WTC11 (cell line): ENCODE results near the gene PES1. TPM values are rescaled to one million over a fixed set of nuclear protein-coding genes. Genes with fewer than 3 reads are reported as not detected.
"Not testable (repeated sequence)": the region's sequence is repeated elsewhere in the genome, so short reads cannot be mapped to it uniquely, and the experiment has no call there.

ENCODE experiments used
- ATAC-seq: fragments of 200-7000 bp; cut with Tn5 transposase; 2 replicates; pipeline ENCODE4 v1.10.0; 2021; ENCODE audit warnings: mild to moderate bottlenecking, moderate library complexity
- CTCF ChIA-PET: fragments of 300-600 bp; sonication (Branson Sonifier 250); formaldehyde crosslinking; loops from one replicate; lab custom pipeline; 2021; ENCODE audit warnings: antibody characterized with exemption; lab: Charles Lee
- POLR2A ChIA-PET: fragments of 350-600 bp; sonication (Branson Sonifier 250); formaldehyde crosslinking; loops from one replicate; lab custom pipeline; 2021; ENCODE audit warnings: antibody characterized with exemption; lab: Charles Lee
- DNase-seq: peaks from one replicate; pipeline ENCODE4 v3.0.0; 2021; ENCODE audit warnings: low spot score
- H3K27ac Mint-ChIP-seq: 2 replicates; pipeline ENCODE4 v1.8.0; 2021; ENCODE audit warnings: mixed read lengths
- H3K27me3 Mint-ChIP-seq: 2 replicates; pipeline ENCODE4 v1.8.0; 2021; ENCODE audit warnings: low read depth, mild to moderate bottlenecking, moderate library complexity, mixed read lengths
- H3K36me3 Mint-ChIP-seq: 2 replicates; pipeline ENCODE4 v1.8.0; 2021; ENCODE audit warnings: mixed read lengths
- H3K4me1 Mint-ChIP-seq: 2 replicates; pipeline ENCODE4 v1.8.0; 2022; ENCODE audit warnings: mixed read lengths
- H3K4me3 Mint-ChIP-seq: 2 replicates; pipeline ENCODE4 v1.8.0; 2021; ENCODE audit warnings: mild to moderate bottlenecking, moderate library complexity, mixed read lengths
- H3K9me3 Mint-ChIP-seq: 2 replicates; pipeline ENCODE4 v1.8.0; 2021; ENCODE audit warnings: mixed read lengths
- ATF1 ChIP-seq: sonication (generic); formaldehyde crosslinking; IDR thresholded peaks from 2 replicates; pipeline ENCODE4 v1.8.1; 2023; ENCODE audit warnings: mild to moderate bottlenecking, moderate library complexity, missing genetic modification reagents
- EMX1 ChIP-seq: fragments of 250-450 bp; sonication (Bioruptor Pico); IDR thresholded peaks from 2 replicates; pipeline ENCODE4 v1.8.0; 2021; ENCODE audit warnings: mild to moderate bottlenecking
- NR1H2 ChIP-seq: sonication (generic); formaldehyde crosslinking; IDR thresholded peaks from 2 replicates; pipeline ENCODE4 v1.9.0; 2021; ENCODE audit warnings: mild to moderate bottlenecking, moderate library complexity, missing genetic modification reagents
- PRRX2 ChIP-seq: fragments of 250-450 bp; sonication (Bioruptor Pico); IDR thresholded peaks from 2 replicates; pipeline ENCODE4 v1.8.0; 2021; ENCODE audit warnings: mild to moderate bottlenecking
- RORB ChIP-seq: fragments of 250-450 bp; sonication (Bioruptor Pico); IDR thresholded peaks from 2 replicates; pipeline ENCODE4 v1.9.0; 2021; ENCODE audit warnings: mild to moderate bottlenecking
- SMAD3 ChIP-seq: sonication (generic); formaldehyde crosslinking; IDR thresholded peaks from 2 replicates; pipeline ENCODE4 v1.8.0; 2022; ENCODE audit warnings: missing genetic modification reagents, mild to moderate bottlenecking, borderline replicate concordance
- SOX15 ChIP-seq: fragments of 250-450 bp; sonication (Bioruptor Pico); IDR thresholded peaks from 2 replicates; pipeline ENCODE4 v1.9.0; 2021; ENCODE audit warnings: mild to moderate bottlenecking
- TCF7 ChIP-seq: sonication (generic); formaldehyde crosslinking; IDR thresholded peaks from 2 replicates; pipeline ENCODE4 v1.8.0; 2022; ENCODE audit warnings: mild to moderate bottlenecking, low read depth, missing genetic modification reagents, moderate library complexity
- TEAD4 ChIP-seq: sonication (generic); formaldehyde crosslinking; IDR thresholded peaks from 2 replicates; pipeline ENCODE4 v1.8.0; 2022; ENCODE audit warnings: mild to moderate bottlenecking, missing genetic modification reagents
- TP53 ChIP-seq: sonication (generic); formaldehyde crosslinking; IDR thresholded peaks from 2 replicates; pipeline ENCODE4 v1.8.1; 2023; ENCODE audit warnings: mild to moderate bottlenecking, missing genetic modification reagents
- ZNF121 ChIP-seq: sonication (generic); formaldehyde crosslinking; IDR thresholded peaks from 2 replicates; pipeline ENCODE4 v1.8.0; 2023; ENCODE audit warnings: missing genetic modification reagents
- ZNF219 ChIP-seq: sonication (generic); formaldehyde crosslinking; IDR thresholded peaks from 2 replicates; pipeline ENCODE4 v1.8.0; 2023; ENCODE audit warnings: missing genetic modification reagents, mild to moderate bottlenecking, borderline replicate concordance
- total RNA-seq: library from RNA; stranded (reverse); gene quantifications from 3 replicates; pipeline ENCODE4 v1.2.3, GENCODE V29; 2021
- TF ChIP-seq, protein P1 (sequence below): sonication (generic); formaldehyde crosslinking; IDR thresholded peaks from 2 replicates; pipeline ENCODE4 v1.8.1; 2023; ENCODE audit warnings: mild to moderate bottlenecking, missing genetic modification reagents, borderline replicate concordance
- TF ChIP-seq, protein P2 (sequence below): fragments of 200-600 bp; IDR thresholded peaks from 2 replicates; pipeline ENCODE4 v1.8.0; 2022; ENCODE audit warnings: antibody characterized with exemption
- TF ChIP-seq, protein P3 (sequence below): sonication (generic); formaldehyde crosslinking; IDR thresholded peaks from 2 replicates; pipeline ENCODE4 v1.8.1; 2022; ENCODE audit warnings: mild to moderate bottlenecking, moderate library complexity, missing genetic modification reagents
- TF ChIP-seq, protein P4 (sequence below): fragments of 250-450 bp; sonication (Bioruptor Pico); IDR thresholded peaks from 2 replicates; pipeline ENCODE4 v1.9.0; 2021; ENCODE audit warnings: mild to moderate bottlenecking, borderline replicate concordance
- TF ChIP-seq, protein P5 (sequence below): fragments of 250-450 bp; sonication (Bioruptor Pico); IDR thresholded peaks from 2 replicates; pipeline ENCODE4 v1.9.0; 2021; ENCODE audit warnings: mild to moderate bottlenecking

PES1 gene
- total RNA-seq, 1 experiment from 2014 or later, result 128 TPM

DNA sequence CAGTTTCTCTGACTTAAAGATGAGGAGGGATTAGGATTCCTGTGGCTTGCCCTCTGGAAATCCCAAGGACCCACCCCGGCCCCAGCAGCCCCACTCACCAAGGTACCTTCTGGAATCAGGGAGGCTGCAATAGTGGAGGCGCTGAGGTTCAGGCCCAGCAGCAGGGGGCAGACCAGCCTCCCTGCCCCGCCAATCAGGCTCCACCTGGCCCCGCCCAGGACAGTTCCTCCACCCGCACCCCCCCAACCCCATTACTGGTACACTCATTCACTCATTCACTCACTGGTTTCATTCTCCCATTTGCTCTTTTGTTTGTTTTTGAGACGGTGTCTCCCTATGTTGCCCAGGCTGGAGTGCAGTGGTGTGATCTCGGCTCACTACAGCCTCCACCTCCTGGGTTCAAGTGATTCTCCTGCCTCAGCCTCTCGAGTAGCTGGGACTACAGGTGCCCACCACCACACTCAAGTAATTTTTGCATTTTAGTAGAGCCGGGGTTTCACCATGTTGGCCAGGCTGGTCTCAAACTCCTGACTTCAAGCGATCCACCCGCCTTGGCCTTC, 31.0 kb downstream of the PES1 start:
- peaks cover 45% of the 10 kb centered on the region for H3K4me1 Mint-ChIP-seq
- H3K27ac Mint-ChIP-seq, H3K4me3 Mint-ChIP-seq, H3K9me3 Mint-ChIP-seq, H3K27me3 Mint-ChIP-seq, H3K36me3 Mint-ChIP-seq: not testable (repeated sequence)
- POLR2A ChIA-PET, result interaction anchor here (1.0 kb wide), 1 partner anchor 46 kb away, joined by 3 read pairs; the partner anchor contains the start of gene TCN2
- DNase-seq (peak; percentile 44), ATAC-seq (peak; percentile 7)
- peak; percentile 71; the same call in 1 of the 2 replicates for TF ChIP-seq ZNF121 (CRISPR knock-in tag)
- CTCF ChIA-PET, result interaction anchor here (0.7 to 2.1 kb wide), 8 partner anchors 10 to 70 kb away, joined by 3 to 8 read pairs (median 5); partner anchors contain the start of genes GAL3ST1 and PES1

DNA sequence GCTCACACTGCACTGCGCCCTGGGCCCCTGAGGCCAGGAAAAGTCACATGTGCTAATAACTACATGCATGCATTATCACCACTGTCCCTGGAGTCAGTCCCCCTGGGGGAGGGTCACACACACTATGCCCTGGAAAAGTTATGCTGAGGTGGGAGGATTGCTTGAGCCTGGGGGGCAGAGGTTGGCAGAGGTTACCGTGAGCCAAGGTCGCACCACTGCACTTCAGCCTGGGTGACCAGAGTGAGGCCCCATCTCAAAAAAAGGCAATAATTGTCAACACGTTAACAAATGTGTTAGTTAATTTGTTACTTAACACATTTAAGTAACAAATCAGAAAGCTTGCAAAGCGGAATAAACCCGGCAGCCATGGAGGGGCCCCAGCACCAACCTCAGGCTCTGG, 31.8 kb downstream of the PES1 start:
- no peak for DNase-seq
- Mint-ChIP-seq H3K36me3 (no peaks in the 10 kb centered on the region), H3K4me3 (no peak overlapping the region), H3K27ac (peak overlapping the region; percentile 72; the same call in 1 of the 2 replicates), H3K9me3 (no peaks in the 10 kb centered on the region), H3K4me1 (peaks cover 41% of the 10 kb centered on the region), H3K27me3 (no peaks in the 10 kb centered on the region; the same call in 1 of the 2 replicates)
- ATAC-seq, result no peak
- CTCF ChIA-PET, result interaction anchor here (0.8 to 0.9 kb wide), 2 partner anchors 11 to 42 kb away, joined by 3 read pairs; no protein-coding TSS in a partner anchor
- POLR2A ChIA-PET, result no interaction called here
- no peak for TF ChIP-seq TP53

DNA sequence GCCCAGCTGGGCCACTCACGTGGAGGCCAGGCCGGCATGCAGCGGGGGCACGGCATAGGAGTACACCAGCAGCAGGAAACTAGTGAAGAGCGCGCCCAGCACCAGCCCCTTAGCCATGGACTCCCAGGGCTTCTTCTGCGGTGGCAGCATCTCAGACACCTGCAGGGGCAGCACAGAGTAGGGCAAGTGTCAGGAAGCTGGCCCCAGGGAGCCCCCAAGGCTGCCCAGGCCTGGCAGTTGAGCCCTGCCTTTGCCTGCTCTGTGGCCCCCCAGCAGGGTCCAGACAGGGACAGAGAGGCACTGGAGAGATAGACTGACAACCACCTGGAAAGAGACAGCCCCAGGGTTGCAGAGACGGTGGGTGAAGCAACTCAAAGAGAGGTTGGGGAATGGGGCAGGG, 34.5 kb downstream of the PES1 start:
- H3K4me1 Mint-ChIP-seq, result peaks cover 37% of the 10 kb centered on the region
- no peaks in the 10 kb centered on the region for H3K9me3 Mint-ChIP-seq
- CTCF ChIA-PET, result interaction anchor here (0.9 to 2.3 kb wide), 9 partner anchors 9 to 198 kb away, joined by 3 to 9 read pairs (median 4); no protein-coding TSS in a partner anchor
- no peak overlapping the region for H3K27ac Mint-ChIP-seq
- peak; percentile 46 for ATAC-seq
- no peaks in the 10 kb centered on the region for H3K27me3 Mint-ChIP-seq
- H3K36me3 Mint-ChIP-seq, result no peaks in the 10 kb centered on the region
- no peak overlapping the region for H3K4me3 Mint-ChIP-seq
- peak; percentile 42 for DNase-seq
- POLR2A ChIA-PET, result no interaction called here
- TF ChIP-seq ZNF219 (no peak), SOX15 (no peak), TEAD4 (CRISPR knock-in tag) (no peak), RORB (CRISPR knock-in tag) (no peak), ATF1 (CRISPR knock-in tag) (no peak), EMX1 (no peak), TCF7 (CRISPR knock-in tag) (no peak), PRRX2 (CRISPR knock-in tag) (no peak), NR1H2 (no peak), SMAD3 (no peak)
- TF ChIP-seq, protein P1, sequence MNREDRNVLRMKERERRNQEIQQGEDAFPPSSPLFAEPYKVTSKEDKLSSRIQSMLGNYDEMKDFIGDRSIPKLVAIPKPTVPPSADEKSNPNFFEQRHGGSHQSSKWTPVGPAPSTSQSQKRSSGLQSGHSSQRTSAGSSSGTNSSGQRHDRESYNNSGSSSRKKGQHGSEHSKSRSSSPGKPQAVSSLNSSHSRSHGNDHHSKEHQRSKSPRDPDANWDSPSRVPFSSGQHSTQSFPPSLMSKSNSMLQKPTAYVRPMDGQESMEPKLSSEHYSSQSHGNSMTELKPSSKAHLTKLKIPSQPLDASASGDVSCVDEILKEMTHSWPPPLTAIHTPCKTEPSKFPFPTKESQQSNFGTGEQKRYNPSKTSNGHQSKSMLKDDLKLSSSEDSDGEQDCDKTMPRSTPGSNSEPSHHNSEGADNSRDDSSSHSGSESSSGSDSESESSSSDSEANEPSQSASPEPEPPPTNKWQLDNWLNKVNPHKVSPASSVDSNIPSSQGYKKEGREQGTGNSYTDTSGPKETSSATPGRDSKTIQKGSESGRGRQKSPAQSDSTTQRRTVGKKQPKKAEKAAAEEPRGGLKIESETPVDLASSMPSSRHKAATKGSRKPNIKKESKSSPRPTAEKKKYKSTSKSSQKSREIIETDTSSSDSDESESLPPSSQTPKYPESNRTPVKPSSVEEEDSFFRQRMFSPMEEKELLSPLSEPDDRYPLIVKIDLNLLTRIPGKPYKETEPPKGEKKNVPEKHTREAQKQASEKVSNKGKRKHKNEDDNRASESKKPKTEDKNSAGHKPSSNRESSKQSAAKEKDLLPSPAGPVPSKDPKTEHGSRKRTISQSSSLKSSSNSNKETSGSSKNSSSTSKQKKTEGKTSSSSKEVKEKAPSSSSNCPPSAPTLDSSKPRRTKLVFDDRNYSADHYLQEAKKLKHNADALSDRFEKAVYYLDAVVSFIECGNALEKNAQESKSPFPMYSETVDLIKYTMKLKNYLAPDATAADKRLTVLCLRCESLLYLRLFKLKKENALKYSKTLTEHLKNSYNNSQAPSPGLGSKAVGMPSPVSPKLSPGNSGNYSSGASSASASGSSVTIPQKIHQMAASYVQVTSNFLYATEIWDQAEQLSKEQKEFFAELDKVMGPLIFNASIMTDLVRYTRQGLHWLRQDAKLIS (CRISPR knock-in tag), result no peak
- TF ChIP-seq, protein P2, sequence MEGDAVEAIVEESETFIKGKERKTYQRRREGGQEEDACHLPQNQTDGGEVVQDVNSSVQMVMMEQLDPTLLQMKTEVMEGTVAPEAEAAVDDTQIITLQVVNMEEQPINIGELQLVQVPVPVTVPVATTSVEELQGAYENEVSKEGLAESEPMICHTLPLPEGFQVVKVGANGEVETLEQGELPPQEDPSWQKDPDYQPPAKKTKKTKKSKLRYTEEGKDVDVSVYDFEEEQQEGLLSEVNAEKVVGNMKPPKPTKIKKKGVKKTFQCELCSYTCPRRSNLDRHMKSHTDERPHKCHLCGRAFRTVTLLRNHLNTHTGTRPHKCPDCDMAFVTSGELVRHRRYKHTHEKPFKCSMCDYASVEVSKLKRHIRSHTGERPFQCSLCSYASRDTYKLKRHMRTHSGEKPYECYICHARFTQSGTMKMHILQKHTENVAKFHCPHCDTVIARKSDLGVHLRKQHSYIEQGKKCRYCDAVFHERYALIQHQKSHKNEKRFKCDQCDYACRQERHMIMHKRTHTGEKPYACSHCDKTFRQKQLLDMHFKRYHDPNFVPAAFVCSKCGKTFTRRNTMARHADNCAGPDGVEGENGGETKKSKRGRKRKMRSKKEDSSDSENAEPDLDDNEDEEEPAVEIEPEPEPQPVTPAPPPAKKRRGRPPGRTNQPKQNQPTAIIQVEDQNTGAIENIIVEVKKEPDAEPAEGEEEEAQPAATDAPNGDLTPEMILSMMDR, result no peak; the same call in 1 of the 2 replicates
- TF ChIP-seq, protein P3, sequence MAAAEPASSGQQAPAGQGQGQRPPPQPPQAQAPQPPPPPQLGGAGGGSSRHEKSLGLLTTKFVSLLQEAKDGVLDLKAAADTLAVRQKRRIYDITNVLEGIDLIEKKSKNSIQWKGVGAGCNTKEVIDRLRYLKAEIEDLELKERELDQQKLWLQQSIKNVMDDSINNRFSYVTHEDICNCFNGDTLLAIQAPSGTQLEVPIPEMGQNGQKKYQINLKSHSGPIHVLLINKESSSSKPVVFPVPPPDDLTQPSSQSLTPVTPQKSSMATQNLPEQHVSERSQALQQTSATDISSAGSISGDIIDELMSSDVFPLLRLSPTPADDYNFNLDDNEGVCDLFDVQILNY, result no peak
- TF ChIP-seq, protein P4, sequence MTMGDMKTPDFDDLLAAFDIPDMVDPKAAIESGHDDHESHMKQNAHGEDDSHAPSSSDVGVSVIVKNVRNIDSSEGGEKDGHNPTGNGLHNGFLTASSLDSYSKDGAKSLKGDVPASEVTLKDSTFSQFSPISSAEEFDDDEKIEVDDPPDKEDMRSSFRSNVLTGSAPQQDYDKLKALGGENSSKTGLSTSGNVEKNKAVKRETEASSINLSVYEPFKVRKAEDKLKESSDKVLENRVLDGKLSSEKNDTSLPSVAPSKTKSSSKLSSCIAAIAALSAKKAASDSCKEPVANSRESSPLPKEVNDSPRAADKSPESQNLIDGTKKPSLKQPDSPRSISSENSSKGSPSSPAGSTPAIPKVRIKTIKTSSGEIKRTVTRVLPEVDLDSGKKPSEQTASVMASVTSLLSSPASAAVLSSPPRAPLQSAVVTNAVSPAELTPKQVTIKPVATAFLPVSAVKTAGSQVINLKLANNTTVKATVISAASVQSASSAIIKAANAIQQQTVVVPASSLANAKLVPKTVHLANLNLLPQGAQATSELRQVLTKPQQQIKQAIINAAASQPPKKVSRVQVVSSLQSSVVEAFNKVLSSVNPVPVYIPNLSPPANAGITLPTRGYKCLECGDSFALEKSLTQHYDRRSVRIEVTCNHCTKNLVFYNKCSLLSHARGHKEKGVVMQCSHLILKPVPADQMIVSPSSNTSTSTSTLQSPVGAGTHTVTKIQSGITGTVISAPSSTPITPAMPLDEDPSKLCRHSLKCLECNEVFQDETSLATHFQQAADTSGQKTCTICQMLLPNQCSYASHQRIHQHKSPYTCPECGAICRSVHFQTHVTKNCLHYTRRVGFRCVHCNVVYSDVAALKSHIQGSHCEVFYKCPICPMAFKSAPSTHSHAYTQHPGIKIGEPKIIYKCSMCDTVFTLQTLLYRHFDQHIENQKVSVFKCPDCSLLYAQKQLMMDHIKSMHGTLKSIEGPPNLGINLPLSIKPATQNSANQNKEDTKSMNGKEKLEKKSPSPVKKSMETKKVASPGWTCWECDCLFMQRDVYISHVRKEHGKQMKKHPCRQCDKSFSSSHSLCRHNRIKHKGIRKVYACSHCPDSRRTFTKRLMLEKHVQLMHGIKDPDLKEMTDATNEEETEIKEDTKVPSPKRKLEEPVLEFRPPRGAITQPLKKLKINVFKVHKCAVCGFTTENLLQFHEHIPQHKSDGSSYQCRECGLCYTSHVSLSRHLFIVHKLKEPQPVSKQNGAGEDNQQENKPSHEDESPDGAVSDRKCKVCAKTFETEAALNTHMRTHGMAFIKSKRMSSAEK (CRISPR knock-in tag), result no peak
- TF ChIP-seq, protein P5, sequence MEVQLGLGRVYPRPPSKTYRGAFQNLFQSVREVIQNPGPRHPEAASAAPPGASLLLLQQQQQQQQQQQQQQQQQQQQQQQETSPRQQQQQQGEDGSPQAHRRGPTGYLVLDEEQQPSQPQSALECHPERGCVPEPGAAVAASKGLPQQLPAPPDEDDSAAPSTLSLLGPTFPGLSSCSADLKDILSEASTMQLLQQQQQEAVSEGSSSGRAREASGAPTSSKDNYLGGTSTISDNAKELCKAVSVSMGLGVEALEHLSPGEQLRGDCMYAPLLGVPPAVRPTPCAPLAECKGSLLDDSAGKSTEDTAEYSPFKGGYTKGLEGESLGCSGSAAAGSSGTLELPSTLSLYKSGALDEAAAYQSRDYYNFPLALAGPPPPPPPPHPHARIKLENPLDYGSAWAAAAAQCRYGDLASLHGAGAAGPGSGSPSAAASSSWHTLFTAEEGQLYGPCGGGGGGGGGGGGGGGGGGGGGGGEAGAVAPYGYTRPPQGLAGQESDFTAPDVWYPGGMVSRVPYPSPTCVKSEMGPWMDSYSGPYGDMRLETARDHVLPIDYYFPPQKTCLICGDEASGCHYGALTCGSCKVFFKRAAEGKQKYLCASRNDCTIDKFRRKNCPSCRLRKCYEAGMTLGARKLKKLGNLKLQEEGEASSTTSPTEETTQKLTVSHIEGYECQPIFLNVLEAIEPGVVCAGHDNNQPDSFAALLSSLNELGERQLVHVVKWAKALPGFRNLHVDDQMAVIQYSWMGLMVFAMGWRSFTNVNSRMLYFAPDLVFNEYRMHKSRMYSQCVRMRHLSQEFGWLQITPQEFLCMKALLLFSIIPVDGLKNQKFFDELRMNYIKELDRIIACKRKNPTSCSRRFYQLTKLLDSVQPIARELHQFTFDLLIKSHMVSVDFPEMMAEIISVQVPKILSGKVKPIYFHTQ, result no peak
